ENCODE results near the gene MICAL3. TPM values are rescaled to one million over a fixed set of nuclear protein-coding genes. Genes with fewer than 3 reads are reported as not detected.

The MICAL3 gene
- total and polyA plus RNA-seq, 4 donors, result 4.4 to 30.7 (median 15.4) TPM

- no peak for DNase-seq
- H3K27ac ChIP-seq (ENCODE audit: low read depth in 1 of 2, low read length in 1 of 2), result peak overlapping the region in 1 of 2 donors; percentile 71
- WGBS, 2 donors, result 94 to 95% methylated on average over 18 of the region's 18 CpGs
- TF ChIP-seq CTCF (IDR thresholded peaks at IDR 0.05; ENCODE audit: control extremely low read depth, extremely low read depth), result no peak
- H3K4me3 ChIP-seq, result no peak overlapping the region
- no peak overlapping the region for H3K9ac ChIP-seq (ENCODE audit: insufficient read depth in 1 of 2, low read length in 2 of 2)
- peaks cover 0 to 3% (median 0%) of the 10 kb centered on the region in 4 donors for H3K36me3 ChIP-seq (ENCODE audit: control insufficient read depth in 4 of 4, insufficient read depth in 4 of 4, low read length in 4 of 4)
- H3K9me3 ChIP-seq (ENCODE audit: control insufficient read depth in 4 of 4, insufficient read depth in 3 of 4, low read length in 3 of 4), result no peaks in the 10 kb centered on the region
- no peaks in the 10 kb centered on the region for H3K27me3 ChIP-seq (ENCODE audit: control insufficient read depth in 3 of 3, insufficient read depth in 3 of 3, low read length in 2 of 3)
- H3K4me1 ChIP-seq (ENCODE audit: control insufficient read depth in 5 of 5, insufficient read depth in 5 of 5, low read length in 5 of 5), result peaks cover 3 to 7% (median 4%) of the 10 kb centered on the region in 5 donors
- no peak for ATAC-seq (ENCODE audit: insufficient read depth, low FRiP score)
Measured at GRCh38 chr22:17847360-17848078, 176.8 kb downstream of the MICAL3 start.

DNA sequence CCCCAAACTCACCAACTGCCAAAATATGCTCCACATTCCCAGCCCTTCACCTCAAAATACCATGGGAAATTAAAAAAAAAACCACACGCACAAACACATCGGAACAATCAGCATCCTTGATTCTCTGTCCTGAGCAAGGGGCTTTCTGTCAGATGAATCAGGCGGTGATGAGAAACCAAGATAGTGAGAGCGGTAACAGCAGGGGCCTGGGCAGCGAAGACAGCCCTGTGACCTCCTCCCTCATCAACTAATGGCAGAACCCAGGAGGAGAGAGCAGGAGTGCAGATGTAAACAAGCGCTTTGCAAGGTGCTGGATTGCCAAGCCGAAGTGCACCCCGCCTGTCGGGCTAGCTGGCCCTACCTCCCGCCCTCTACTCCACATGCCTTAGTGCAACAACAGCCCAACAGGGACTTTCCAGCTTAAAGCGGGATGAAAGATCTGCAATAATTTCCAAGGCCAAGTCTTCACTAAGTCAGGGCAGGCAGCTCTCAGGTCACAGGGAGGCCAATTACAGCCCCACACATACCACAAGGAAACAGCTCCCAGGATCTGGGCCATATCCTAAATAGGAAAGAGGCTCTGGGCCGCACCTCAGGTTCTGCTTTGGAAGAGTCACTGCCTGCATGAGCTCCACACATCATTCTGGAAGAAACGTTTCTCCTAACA lies 177.9 kb downstream of the MICAL3 start:
- Histone ChIP-seq H3K27me3 (ENCODE audit: control insufficient read depth in 3 of 3, insufficient read depth in 3 of 3, low read length in 2 of 3) (no peaks in the 10 kb centered on the region), H3K9me3 (ENCODE audit: control insufficient read depth in 4 of 4, insufficient read depth in 3 of 4, low read length in 3 of 4) (no peaks in the 10 kb centered on the region), H3K27ac (ENCODE audit: low read depth in 1 of 2, low read length in 1 of 2) (peak overlapping the region; percentile 66 to 71), H3K36me3 (ENCODE audit: control insufficient read depth in 4 of 4, insufficient read depth in 4 of 4, low read length in 4 of 4) (peaks cover 0 to 4% (median 2%) of the 10 kb centered on the region in 4 donors), H3K9ac (ENCODE audit: insufficient read depth in 1 of 2, low read length in 2 of 2) (no peak overlapping the region), H3K4me1 (ENCODE audit: control insufficient read depth in 5 of 5, insufficient read depth in 5 of 5, low read length in 5 of 5) (peaks cover 3 to 6% (median 4%) of the 10 kb centered on the region in 5 donors), H3K4me3 (no peak overlapping the region)
- no peak for DNase-seq
- WGBS, 2 donors, result 67 to 74% methylated on average over 13 of the region's 13 CpGs
- no peak for TF ChIP-seq CTCF (IDR thresholded peaks at IDR 0.05; ENCODE audit: control extremely low read depth, extremely low read depth)
- no peak for ATAC-seq (ENCODE audit: insufficient read depth, low FRiP score)

DNA sequence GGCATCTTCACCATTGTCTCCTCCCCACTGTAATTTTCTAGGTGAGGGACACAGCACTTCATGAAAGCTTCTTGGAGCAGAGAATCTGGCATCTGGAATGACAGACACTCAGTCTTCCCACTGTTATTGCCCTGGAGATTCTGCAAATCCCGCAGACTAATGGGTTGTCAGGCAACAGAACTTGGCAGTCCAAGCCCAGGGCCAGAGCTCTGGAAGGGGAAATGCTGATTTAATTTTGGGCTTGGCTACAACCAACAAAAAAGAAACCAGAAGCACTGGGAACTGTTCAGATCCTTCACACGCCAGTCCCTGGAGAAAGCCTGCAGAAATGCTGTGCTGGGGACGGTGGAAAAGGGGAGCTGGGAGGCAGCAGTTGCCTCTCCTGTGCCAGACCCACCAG lies 178.6 kb downstream of the MICAL3 start:
- no peaks in the 10 kb centered on the region for H3K9me3 ChIP-seq (ENCODE audit: control insufficient read depth in 4 of 4, insufficient read depth in 3 of 4, low read length in 3 of 4)
- H3K27me3 ChIP-seq (ENCODE audit: control insufficient read depth in 3 of 3, insufficient read depth in 3 of 3, low read length in 2 of 3), result no peaks in the 10 kb centered on the region
- TF ChIP-seq CTCF (IDR thresholded peaks at IDR 0.05; ENCODE audit: control extremely low read depth, extremely low read depth), result no peak
- no peak overlapping the region for H3K4me3 ChIP-seq
- peaks cover 3 to 6% (median 4%) of the 10 kb centered on the region in 5 donors for H3K4me1 ChIP-seq (ENCODE audit: control insufficient read depth in 5 of 5, insufficient read depth in 5 of 5, low read length in 5 of 5)
- peak overlapping the region; percentile 9 to 17 for H3K27ac ChIP-seq (ENCODE audit: low read depth in 1 of 2, low read length in 1 of 2)
- ATAC-seq (ENCODE audit: insufficient read depth, low FRiP score) (no peak), DNase-seq (peak in 1 of 3 donors; percentile 33)
- 70 to 91% methylated on average over 3 of the region's 3 CpGs for WGBS, 2 donors
- H3K9ac ChIP-seq (ENCODE audit: insufficient read depth in 1 of 2, low read length in 2 of 2), result no peak overlapping the region
- peaks cover 0 to 11% (median under 1%) of the 10 kb centered on the region in 4 donors for H3K36me3 ChIP-seq (ENCODE audit: control insufficient read depth in 4 of 4, insufficient read depth in 4 of 4, low read length in 4 of 4)
